Stimulated activated CD4-positive, alpha-beta T cell treated with anti-CD3 and anti-CD28 coated beads, Interleukin-1b, Interleukin-23, amount 100 ng/mL, for 48 hours (primary cell): ENCODE measurements around the gene GATA3.
A peak's percentile ranks its signal among the peaks of the same experiment; 100 is the strongest.

Source experiments
- DNase-seq: peaks from one replicate; pipeline ENCODE4 v3.0.0-alpha.2; 2020

The GATA3 gene

GRCh38 chr10:8037941-8038894 is 16.3 kb upstream of the GATA3 start:
- no peak for DNase-seq

GRCh38 chr10:8039321-8039881 is 15.1 kb upstream of the GATA3 start:
- no peak for DNase-seq

DNA sequence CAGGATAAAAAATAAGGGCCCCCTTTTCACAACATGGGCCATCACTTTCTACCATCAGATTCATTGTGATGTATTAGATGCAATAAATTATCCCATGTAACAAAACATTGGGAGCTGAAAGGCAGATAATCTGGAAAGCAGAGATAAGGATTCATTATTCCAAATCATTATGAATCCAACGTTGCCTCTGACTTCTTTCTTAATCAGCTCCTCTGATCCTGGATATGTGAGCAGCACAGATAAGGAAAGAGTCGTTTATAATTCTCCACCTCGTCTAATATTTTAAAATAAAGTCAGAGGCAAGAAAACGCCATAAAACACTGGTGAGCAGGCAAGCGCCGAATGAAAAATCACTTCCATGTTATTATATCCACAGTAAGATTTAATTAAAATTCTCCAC is 13.8 kb upstream of the GATA3 start:
- DNase-seq: no peak

- DNase-seq: no peak
These were observed 13.1 kb upstream of the GATA3 start for GRCh38 chr10:8041284-8041991.

DNA sequence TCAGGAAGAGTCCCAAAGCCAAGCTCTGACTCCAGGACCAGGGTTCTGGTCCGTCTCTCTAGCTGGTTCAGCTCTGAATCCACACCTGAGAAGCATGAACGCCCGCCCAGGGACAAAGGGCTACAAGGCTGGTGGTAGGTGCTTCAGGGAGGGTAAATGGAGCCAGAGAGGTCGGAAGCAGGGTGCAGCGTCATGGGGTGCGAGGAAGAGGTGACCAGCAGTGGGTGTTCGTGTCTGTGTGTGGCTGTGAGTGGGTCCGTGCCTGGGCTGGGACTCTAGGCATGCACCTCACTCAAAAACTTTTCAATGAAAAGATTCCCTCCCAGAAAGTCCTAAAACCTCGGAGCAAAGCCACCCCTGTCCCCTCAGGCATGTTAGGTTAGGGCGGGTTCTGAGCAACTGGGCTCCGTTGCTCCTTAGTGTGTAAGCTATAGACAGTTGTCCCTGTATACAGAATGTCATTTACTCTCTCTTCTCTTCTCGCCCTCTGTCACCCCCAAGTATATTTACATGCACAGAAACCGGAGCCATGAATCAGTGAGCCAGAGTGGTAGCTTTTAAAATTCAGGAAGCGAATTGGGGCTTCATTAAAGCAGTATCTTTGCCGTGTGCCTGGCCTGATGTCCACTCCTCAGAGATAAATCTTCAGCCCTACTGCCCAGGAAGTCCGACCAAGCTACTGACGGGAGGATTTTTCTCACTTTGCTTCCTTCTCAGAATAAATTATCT is 12.3 kb upstream of the GATA3 start:
- DNase-seq: no peak

GRCh38 chr10:8042721-8043568 is 11.5 kb upstream of the GATA3 start:
- no peak for DNase-seq

GRCh38 chr10:8043569-8044306 is 10.8 kb upstream of the GATA3 start:
- peak; percentile 55 for DNase-seq

DNA sequence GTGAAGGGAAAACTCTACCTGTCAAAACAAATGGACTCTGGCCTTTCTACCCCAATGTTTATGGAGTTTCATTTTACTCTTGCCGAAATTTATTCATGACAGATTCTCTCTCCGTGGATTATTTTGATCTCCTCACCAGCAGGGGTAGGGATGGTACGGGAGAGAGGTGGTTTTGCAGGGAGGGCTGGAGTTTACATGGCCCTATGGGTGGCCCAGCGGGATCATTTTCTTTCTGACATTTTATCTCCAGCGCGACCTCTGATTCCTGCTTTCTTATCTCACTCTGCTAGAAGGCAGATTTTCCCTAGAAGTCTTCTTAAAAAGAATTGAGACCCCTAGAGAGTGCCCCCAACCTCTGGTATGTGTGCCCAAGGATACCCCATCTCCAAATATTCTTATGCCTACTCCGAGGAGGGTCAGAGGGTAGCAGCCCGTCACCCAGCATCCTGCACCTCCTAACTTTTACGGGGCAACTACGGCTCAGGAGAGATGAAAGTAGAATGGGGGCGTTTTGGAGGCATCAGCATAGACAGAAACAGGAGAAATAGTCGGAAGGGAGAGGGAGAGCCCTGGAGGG is 10.1 kb upstream of the GATA3 start:
- no peak for DNase-seq

GRCh38 chr10:8044908-8045725 is 9.4 kb upstream of the GATA3 start:
- no peak for DNase-seq

DNA sequence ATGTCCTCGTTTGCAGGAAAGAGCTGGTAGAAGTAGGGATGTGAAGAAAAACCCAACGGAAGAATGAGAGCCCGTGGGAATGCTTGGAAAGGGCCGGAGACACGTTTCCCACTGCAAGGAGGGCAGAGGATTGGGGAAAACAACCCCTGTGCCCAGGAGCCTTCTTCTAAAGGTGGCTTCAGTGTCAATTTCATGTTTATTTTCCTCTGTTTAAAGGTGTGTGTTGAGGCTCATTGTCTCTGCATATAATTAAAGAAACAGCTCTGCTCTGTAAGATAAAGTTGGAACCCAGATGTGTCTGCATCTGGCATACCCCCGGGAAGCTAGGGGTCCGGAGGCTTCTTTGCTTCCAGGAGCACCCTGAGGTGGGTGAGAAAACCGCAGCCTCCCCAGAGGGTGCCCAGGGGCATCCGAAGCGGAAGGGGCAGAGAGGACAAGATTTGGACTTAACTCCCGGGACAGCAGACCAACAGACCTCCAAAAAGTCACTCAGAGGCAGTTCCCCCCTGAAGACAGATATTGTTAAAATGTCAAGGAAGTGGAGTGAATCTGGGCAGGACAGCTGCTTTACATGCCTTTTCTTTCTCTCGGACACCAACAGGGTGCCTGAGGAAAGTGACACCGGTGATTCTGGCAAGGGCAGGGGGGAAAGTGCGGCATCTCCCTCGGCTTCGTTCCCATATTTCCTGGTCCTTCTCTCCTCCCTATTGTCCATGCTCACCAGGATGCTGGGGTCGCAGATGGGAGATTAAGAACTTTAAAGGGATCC is 8.6 kb upstream of the GATA3 start:
- DNase-seq: no peak

DNA sequence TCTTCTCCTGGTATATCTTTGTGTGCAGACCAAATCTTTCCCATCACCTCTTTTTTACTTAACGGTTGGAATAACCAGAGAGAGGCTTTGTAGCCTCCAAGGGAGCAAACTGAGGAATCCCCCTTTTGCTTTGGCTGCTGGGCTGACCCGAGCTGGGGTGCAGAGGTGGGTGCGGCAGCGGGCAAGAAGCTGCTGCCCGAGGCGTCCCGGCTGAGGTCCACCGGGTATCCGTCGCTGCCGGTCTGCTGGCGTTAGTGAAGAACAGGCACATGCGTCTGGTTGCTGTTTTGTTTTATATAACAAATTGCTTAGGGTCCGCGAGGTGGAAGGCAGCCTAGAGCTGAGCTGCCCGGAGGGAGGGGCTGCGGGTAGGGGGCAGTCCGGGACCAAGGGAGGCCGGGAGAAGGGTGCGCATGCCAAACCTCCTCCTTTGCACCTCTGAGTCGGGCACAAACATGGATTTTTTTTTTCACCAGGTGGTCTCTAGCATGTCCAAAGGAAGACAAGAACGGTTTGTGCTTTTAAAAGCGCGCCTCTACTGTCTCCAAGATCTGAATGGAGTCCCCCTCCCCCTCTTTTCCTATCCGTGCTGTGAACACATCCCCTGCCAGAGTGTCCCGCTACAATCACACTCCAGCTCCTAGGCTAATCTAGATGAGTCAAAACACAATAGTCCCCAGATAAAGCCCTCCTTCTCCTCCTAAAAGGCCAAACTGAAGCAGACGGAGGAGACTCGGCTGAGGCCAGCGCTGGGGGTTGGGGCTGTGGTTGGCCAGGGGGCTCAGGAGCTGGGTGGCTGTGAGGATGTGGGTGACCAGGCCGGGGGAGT is 6.8 kb upstream of the GATA3 start:
- no peak for DNase-seq

- no peak for DNase-seq
These were observed 6.0 kb upstream of the GATA3 start for GRCh38 chr10:8048281-8049008.

GRCh38 chr10:8049045-8049864 is 5.2 kb upstream of the GATA3 start:
- no peak for DNase-seq

GRCh38 chr10:8049865-8050555 is 4.5 kb upstream of the GATA3 start:
- DNase-seq: no peak

GRCh38 chr10:8050556-8051108 is 3.9 kb upstream of the GATA3 start:
- DNase-seq: no peak
